Keratinocyte (primary cell): Measurements from ENCODE around the gene RHOXF1. TPM values are rescaled to one million over a fixed set of nuclear protein-coding genes. Genes with fewer than 3 reads are reported as not detected.

ENCODE experiments used
- DNase-seq: peaks from one replicate; pipeline ENCODE4 v3.0.0-alpha.2; 2011; ENCODE audit warnings: low read depth, missing footprints, low spot score
- FAIRE-seq: peaks from 2 replicates; lab custom pipeline; 2011; peaks lifted over from hg19 to GRCh38; lab: Jason Lieb, UNC
- H2AFZ ChIP-seq: 2 replicates; pipeline ENCODE4 v1.6.0; 2012; ENCODE audit warnings: low read length, control low read depth, inconsistent platforms; ENCODE audit not compliant: control insufficient read depth
- H3K27ac ChIP-seq: 2 replicates; pipeline ENCODE4 v1.5.1; 2011; ENCODE audit warnings: low read length; ENCODE audit not compliant: control insufficient read depth, insufficient read depth
- H3K27me3 ChIP-seq: 3 replicates; pipeline ENCODE4 v1.6.0; 2011; ENCODE audit warnings: low read length; ENCODE audit not compliant: control insufficient read depth, insufficient read depth; ENCODE audit errors: extremely low read depth
- H3K36me3 ChIP-seq, 2 experiments: 2 replicates in 1 of 2; 3 replicates in 1 of 2; pipeline ENCODE4 v1.5.1; 2011; ENCODE audit warnings: low read length in 2 of 2, mild to moderate bottlenecking in 1 of 2; ENCODE audit not compliant: control insufficient read depth in 2 of 2, insufficient read depth in 2 of 2; ENCODE audit errors: extremely low read depth in 1 of 2
- H3K4me1 ChIP-seq: 3 replicates; pipeline ENCODE4 v1.5.1; 2011; ENCODE audit warnings: low read length; ENCODE audit not compliant: control insufficient read depth, insufficient read depth; ENCODE audit errors: extremely low read depth
- H3K4me2 ChIP-seq: 3 replicates; pipeline ENCODE4 v1.6.0; 2011; ENCODE audit warnings: low read depth, low read length; ENCODE audit not compliant: control insufficient read depth, insufficient read depth; ENCODE audit errors: extremely low read depth
- H3K4me3 ChIP-seq, 3 experiments: fragments of 200-600 bp in 1 of 3; sonication (generic) in 1 of 3; 2 replicates in 2 of 3; 3 replicates in 1 of 3; pipeline ENCODE4 v1.5.1; 2011 to 2016; ENCODE audit warnings: low read length in 3 of 3, mild to moderate bottlenecking in 3 of 3, control low read depth in 2 of 3, inconsistent platforms in 1 of 3, low read depth in 1 of 3, mixed read lengths in 1 of 3, mixed run types in 1 of 3, moderate library complexity in 1 of 3; ENCODE audit not compliant: control insufficient read depth in 2 of 3, insufficient read depth in 2 of 3; ENCODE audit errors: extremely low read depth in 1 of 3
- H3K79me2 ChIP-seq: 2 replicates; pipeline ENCODE4 v1.6.0; 2012; ENCODE audit warnings: low read length; ENCODE audit not compliant: control insufficient read depth, insufficient read depth
- H3K9ac ChIP-seq: 3 replicates; pipeline ENCODE4 v1.6.0; 2011; ENCODE audit warnings: low read length; ENCODE audit not compliant: control insufficient read depth, insufficient read depth; ENCODE audit errors: extremely low read depth
- H3K9me1 ChIP-seq: 3 replicates; pipeline ENCODE4 v1.6.0; 2011; ENCODE audit warnings: low read length; ENCODE audit not compliant: control insufficient read depth, insufficient read depth; ENCODE audit errors: extremely low read depth
- H3K9me3 ChIP-seq: 2 replicates; pipeline ENCODE4 v1.5.1; 2012; ENCODE audit warnings: low read depth, low read length; ENCODE audit not compliant: control insufficient read depth
- H4K20me1 ChIP-seq: 3 replicates; pipeline ENCODE4 v1.6.0; 2011; ENCODE audit warnings: low read length; ENCODE audit not compliant: control insufficient read depth, insufficient read depth; ENCODE audit errors: extremely low read depth
- EZH2 ChIP-seq: IDR thresholded peaks from one replicate; pipeline ENCODE4 v1.6.1; 2012; ENCODE audit warnings: inconsistent platforms, mild to moderate bottlenecking, low read length, moderate library complexity
- dilution Hi-C: fragments of 300-500 bp; cut with MboI; formaldehyde crosslinking; loops from one replicate; pipeline ENCODE4 v1.7.0; 2020; ENCODE audit warnings: low sequenced_read_pairs; ENCODE audit not compliant: extremely low pct_ligation_motif_present
- polyA plus RNA-seq, 5 experiments: library from polyadenylated mRNA; depleted of rRNA in 3 of 5; stranded (reverse) in 3 of 5; stranded (forward) in 1 of 5; unstranded in 1 of 5; fragments of >200 nt; gene quantifications; 1 replicate in 1 of 5; 2 replicates in 3 of 5; 3 replicates in 1 of 5; pipeline versions ENCODE4 v1.2.1 to v1.2.3, GENCODE V29; 2011 to 2012; ENCODE audit warnings: missing spikeins in 2 of 5, low read depth in 1 of 5, low replicate concordance in 1 of 5
- TF ChIP-seq, protein P1 (sequence below), 3 experiments: IDR thresholded peaks in 1 of 3; conservative IDR thresholded peaks in 1 of 3; optimal IDR thresholded peaks in 1 of 3; 2 replicates in 2 of 3; 3 replicates in 1 of 3; pipeline versions ENCODE3 to v1.5.1; 2011; ENCODE audit warnings: low read length in 3 of 3, mild to moderate bottlenecking in 3 of 3, moderate library complexity in 2 of 3, control low read depth in 1 of 3, inconsistent platforms in 1 of 3; ENCODE audit not compliant: insufficient read depth in 2 of 3; ENCODE audit errors: extremely low read depth in 1 of 3

Gene RHOXF1
- polyA plus RNA-seq, 1 donor (not counting 4 experiments of a cell fraction or from before 2014, with no cell fraction given), result not detected

DNA sequence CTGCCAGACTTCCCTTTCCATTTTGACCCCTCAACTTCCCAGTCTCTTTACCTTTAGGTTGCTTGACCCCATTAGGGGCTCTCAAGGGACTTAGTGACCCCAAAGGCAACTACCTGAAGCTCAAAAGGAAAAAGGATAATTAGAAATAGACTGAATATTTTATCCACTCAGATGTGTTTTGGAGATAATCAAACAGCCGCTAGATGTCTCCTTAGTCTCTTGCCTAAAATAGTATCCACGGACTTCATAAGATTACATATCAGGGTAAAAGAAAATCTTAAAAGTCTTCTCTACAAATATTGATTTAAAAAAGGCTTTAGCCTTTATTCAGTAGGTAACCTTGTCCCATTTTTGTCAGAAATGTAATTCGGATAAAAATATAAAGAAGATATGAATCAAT, 21.7 kb upstream of the RHOXF1 start:
- DNase-seq (no peak), FAIRE-seq (no peak)
- no peaks in the 10 kb centered on the region for H3K27me3 ChIP-seq
- H3K36me3 ChIP-seq, result no peaks in the 10 kb centered on the region
- no peak overlapping the region for H3K4me2 ChIP-seq
- dilution Hi-C loops, result no loop called here
- H3K9ac ChIP-seq, result no peak overlapping the region
- H3K27ac ChIP-seq, result no peak overlapping the region
- H3K4me1 ChIP-seq, result no peaks in the 10 kb centered on the region
- TF ChIP-seq EZH2, result no peak
- TF ChIP-seq, protein P1, sequence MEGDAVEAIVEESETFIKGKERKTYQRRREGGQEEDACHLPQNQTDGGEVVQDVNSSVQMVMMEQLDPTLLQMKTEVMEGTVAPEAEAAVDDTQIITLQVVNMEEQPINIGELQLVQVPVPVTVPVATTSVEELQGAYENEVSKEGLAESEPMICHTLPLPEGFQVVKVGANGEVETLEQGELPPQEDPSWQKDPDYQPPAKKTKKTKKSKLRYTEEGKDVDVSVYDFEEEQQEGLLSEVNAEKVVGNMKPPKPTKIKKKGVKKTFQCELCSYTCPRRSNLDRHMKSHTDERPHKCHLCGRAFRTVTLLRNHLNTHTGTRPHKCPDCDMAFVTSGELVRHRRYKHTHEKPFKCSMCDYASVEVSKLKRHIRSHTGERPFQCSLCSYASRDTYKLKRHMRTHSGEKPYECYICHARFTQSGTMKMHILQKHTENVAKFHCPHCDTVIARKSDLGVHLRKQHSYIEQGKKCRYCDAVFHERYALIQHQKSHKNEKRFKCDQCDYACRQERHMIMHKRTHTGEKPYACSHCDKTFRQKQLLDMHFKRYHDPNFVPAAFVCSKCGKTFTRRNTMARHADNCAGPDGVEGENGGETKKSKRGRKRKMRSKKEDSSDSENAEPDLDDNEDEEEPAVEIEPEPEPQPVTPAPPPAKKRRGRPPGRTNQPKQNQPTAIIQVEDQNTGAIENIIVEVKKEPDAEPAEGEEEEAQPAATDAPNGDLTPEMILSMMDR (optimal IDR thresholded peaks at IDR 0.05 in 1 of 3, IDR thresholded peaks at IDR 0.05 in 1 of 3, conservative IDR thresholded peaks at IDR 0.05 in 1 of 3; ENCODE audit: extremely low read depth in 1 of 3, insufficient read depth in 2 of 3, low read length in 3 of 3), result no peak
- no peaks in the 10 kb centered on the region for H3K9me3 ChIP-seq
- no peaks in the 10 kb centered on the region for H3K79me2 ChIP-seq
- no peaks in the 10 kb centered on the region for H3K9me1 ChIP-seq
- H3K4me3 ChIP-seq, result no peak overlapping the region
- H2AFZ ChIP-seq, result no peak overlapping the region
- H4K20me1 ChIP-seq, result no peaks in the 10 kb centered on the region

DNA sequence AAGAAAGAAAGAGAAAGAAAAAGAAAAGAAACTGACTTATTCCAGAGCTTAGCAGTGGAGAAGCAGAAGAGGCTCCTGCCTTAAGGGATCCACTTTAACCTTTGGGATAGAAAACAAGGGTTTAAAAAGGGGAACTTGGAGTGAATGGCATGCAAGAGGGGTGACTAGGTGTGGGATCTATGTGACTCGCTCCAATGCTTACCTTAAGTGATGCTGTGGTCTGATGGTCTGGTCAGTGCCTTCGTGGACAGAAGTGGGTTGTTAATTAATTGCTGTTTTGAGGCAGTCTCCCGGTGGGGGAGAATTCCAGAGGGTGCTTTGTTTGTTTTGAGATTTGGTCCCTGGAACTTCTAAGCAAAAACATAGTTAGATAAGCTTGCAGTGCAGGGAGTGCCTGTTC, 21.1 kb upstream of the RHOXF1 start:
- Histone ChIP-seq H4K20me1 (no peaks in the 10 kb centered on the region), H3K9me3 (no peaks in the 10 kb centered on the region), H3K27me3 (no peaks in the 10 kb centered on the region), H2AFZ (no peak overlapping the region), H3K36me3 (no peaks in the 10 kb centered on the region), H3K4me2 (no peak overlapping the region), H3K9me1 (no peaks in the 10 kb centered on the region), H3K27ac (no peak overlapping the region), H3K9ac (no peak overlapping the region), H3K79me2 (no peaks in the 10 kb centered on the region), H3K4me1 (no peaks in the 10 kb centered on the region), H3K4me3 (no peak overlapping the region)
- dilution Hi-C loops, result no loop called here
- no peak for TF ChIP-seq EZH2
- TF ChIP-seq, protein P1 (optimal IDR thresholded peaks at IDR 0.05 in 1 of 3, IDR thresholded peaks at IDR 0.05 in 1 of 3, conservative IDR thresholded peaks at IDR 0.05 in 1 of 3; ENCODE audit: extremely low read depth in 1 of 3, insufficient read depth in 2 of 3, low read length in 3 of 3), result no peak
- DNase-seq (no peak), FAIRE-seq (no peak)
